Gastrocnemius medialis (tissue), 4 donors: Measurements from ENCODE around the gene MTERF1. TPM values are rescaled to one million over a fixed set of nuclear protein-coding genes. Genes with fewer than 3 reads are reported as not detected.

ENCODE experiments used
- ATAC-seq, 2 donors: fragments of 150-250 bp; one replicate each; pipeline ENCODE4 v1.9.1; 2016
- DNase-seq, 2 donors: peaks; one replicate each; pipeline ENCODE4 v3.0.0-alpha.2; 2019
- H3K27ac ChIP-seq, 4 donors: fragments of 200-600 bp; sonication (generic); 1 replicate in 1 of 4; 2 replicates in 3 of 4; pipeline ENCODE4 v1.5.1; 2016 to 2018; ENCODE audit warnings: mild to moderate bottlenecking in 2 of 4, moderate library complexity in 1 of 4
- H3K27me3 ChIP-seq, 3 donors: fragments of 200-600 bp; sonication (generic) in 2 of 3; 1 replicate in 1 of 3; 2 replicates in 2 of 3; pipeline versions ENCODE4 v1.5.1 to v1.6.0; 2016 to 2019; ENCODE audit warnings: mild to moderate bottlenecking in 1 of 3, moderate library complexity in 1 of 3
- H3K36me3 ChIP-seq, 2 donors: fragments of 200-600 bp; sonication (generic) in 1 of 2; one replicate each; pipeline ENCODE4 v1.5.1; 2017 to 2018
- H3K4me1 ChIP-seq, 2 donors: fragments of 200-600 bp; sonication (generic) in 1 of 2; one replicate each; pipeline ENCODE4 v1.5.1; 2016 to 2017; ENCODE audit warnings: mild to moderate bottlenecking in 2 of 2
- H3K4me3 ChIP-seq, 4 donors: fragments of 200-600 bp; sonication (generic) in 3 of 4; 1 replicate in 1 of 4; 2 replicates in 3 of 4; pipeline ENCODE4 v1.5.1; 2016 to 2019; ENCODE audit warnings: mild to moderate bottlenecking in 2 of 4
- H3K9me3 ChIP-seq, 3 donors: fragments of 200-600 bp; sonication (generic) in 2 of 3; 1 replicate in 1 of 3; 2 replicates in 2 of 3; pipeline ENCODE4 v1.5.1; 2016 to 2019
- CTCF ChIP-seq, 5 experiments: fragments of 450-650 bp in 3 of 5; fragments of 200-600 bp in 2 of 5; sonication (generic) in 2 of 5; IDR thresholded peaks in 4 of 5; conservative IDR thresholded peaks in 1 of 5; 1 replicate in 4 of 5; 2 replicates in 1 of 5; pipeline ENCODE4 v1.5.1; 2016 to 2019; ENCODE audit warnings: antibody characterized with exemption in 5 of 5, mild to moderate bottlenecking in 3 of 5, moderate library complexity in 3 of 5
- POLR2A ChIP-seq, 2 donors: fragments of 450-650 bp; IDR thresholded peaks; one replicate each; pipeline ENCODE4 v1.6.1; 2017; ENCODE audit warnings: antibody characterized with exemption in 2 of 2, mild to moderate bottlenecking in 2 of 2, moderate library complexity in 2 of 2
- in situ Hi-C, 4 donors: fragments of 200-750 bp; cut with MboI; loops; one replicate each; pipeline versions ENCODE4 v1.15.0 to v1.8.0; 2017; ENCODE audit warnings: low sequenced_read_pairs in 4 of 4
- intact Hi-C: fragments of 100-400 bp; cut with DNase I; formaldehyde crosslinking; loops from one replicate; pipeline ENCODE4 v1.15.1; 2023; ENCODE audit warnings: low total_unique reads
- total RNA-seq, 4 donors: library from RNA; depleted of rRNA; stranded (reverse); fragments of >200 nt; gene quantifications; one replicate each; pipeline versions ENCODE4 v1.1.0 to v1.2.3, GENCODE V29; 2016

The MTERF1 gene
- total RNA-seq, 4 donors from 2014 or later: 3.3 to 5.5 (median 3.7) TPM

DNA sequence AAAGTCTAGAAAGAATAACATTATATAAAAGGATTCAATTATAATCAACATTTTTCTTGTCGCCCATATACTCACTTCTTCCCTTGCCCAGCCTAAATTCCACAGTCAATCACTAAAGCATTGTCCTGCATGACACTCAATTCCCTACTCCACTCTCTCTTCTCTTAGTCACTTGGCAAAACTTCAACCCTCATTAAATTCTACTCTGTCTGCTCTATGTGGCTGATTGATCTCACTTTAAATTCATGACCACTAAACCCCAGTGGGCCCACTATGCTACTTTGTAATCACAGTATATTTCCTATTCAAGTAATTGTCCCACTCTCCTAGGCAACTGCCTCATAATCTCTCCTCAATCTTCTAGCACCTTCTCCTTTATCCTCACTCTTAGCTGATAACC is 54.1 kb downstream of the MTERF1 start:
- in situ Hi-C loops: no loop called here
- Histone ChIP-seq H3K9me3 (no peaks in the 10 kb centered on the region), H3K4me3 (no peak overlapping the region), H3K4me1 (no peaks in the 10 kb centered on the region), H3K27ac (no peak overlapping the region), H3K27me3 (no peaks in the 10 kb centered on the region), H3K36me3 (no peaks in the 10 kb centered on the region)
- TF ChIP-seq POLR2A (IDR thresholded peaks at IDR 0.05): no peak
- TF ChIP-seq CTCF (IDR thresholded peaks at IDR 0.05 in 4 of 5, conservative IDR thresholded peaks at IDR 0.05 in 1 of 5): no peak
- no peak for ATAC-seq
- no peak for DNase-seq
- intact Hi-C loops: no loop called here

- Histone ChIP-seq H3K36me3 (no peaks in the 10 kb centered on the region), H3K4me3 (no peak overlapping the region), H3K9me3 (peaks cover 0 to 3% (median 0%) of the 10 kb centered on the region in 3 donors), H3K27ac (no peak overlapping the region), H3K27me3 (no peaks in the 10 kb centered on the region), H3K4me1 (no peaks in the 10 kb centered on the region)
- intact Hi-C loops: no loop called here
- no peak for TF ChIP-seq POLR2A (IDR thresholded peaks at IDR 0.05)
- no peak for TF ChIP-seq CTCF (IDR thresholded peaks at IDR 0.05 in 4 of 5, conservative IDR thresholded peaks at IDR 0.05 in 1 of 5)
- in situ Hi-C loops: no loop called here
- DNase-seq: no peak
- no peak for ATAC-seq
Measured at GRCh38 chr7:91824201-91824600, 56.3 kb downstream of the MTERF1 start.

Other genes starting within 250 kb of the MTERF1 start
- 10 to 100 TPM; 25.4 to 80.0 (median 40.6) TPM for gene AKAP9, start 60.2 kb upstream of the MTERF1 start, total RNA-seq